Stimulated activated CD4-positive, alpha-beta T cell treated with anti-CD3 and anti-CD28 coated beads, Interleukin-1b, Interleukin-23, amount 100 ng/mL, for 24 hours (primary cell): Measurements from ENCODE around the gene ZNF300.
"Not testable (repeated sequence)": the region's sequence is repeated elsewhere in the genome, so short reads cannot be mapped to it uniquely, and the experiment has no call there.

Experiments used
- DNase-seq, 4 experiments: peaks; one replicate each; pipeline ENCODE4 v3.0.0-alpha.2; 2020; ENCODE audit warnings: low read depth in 4 of 4, low spot score in 1 of 4

ZNF300 gene

DNA sequence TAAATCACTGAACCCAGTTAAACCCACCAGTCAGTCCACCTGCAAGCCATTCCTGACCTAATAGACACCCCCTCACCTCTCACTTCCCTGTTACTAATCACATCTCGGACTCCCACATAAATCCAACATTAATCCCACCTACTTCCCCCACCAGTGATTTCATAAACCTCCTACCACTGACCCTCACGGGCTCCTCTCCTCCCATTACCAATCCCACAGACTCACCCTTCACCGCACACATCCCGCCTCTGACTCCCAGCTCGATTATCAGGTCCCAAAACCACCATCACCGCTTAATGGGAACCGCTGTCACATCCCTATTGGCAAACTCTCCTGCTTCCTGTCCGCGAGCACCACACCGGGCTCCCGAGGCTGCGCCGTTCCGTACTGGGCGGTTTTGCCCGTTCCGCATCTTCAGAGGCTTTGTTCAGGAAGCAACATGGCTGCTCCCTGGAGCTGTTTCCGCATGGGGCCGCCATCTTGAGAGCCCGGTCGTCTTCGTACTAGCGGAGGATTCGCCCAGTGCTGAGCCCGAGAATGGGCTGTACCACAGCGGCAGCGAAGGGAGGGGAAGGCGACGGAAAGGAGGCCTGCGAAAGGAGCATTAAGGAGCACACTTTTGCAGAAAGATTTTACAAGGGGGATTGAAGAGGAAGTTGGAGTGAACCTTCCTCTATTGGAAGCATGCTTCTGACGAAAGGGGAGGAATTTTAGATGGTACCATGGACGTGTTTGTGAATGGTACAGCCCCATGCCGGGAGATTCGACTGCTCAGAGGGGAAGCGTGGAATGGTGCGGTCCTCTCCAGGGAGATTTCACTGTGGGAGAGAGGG, at the start of gene ZNF300:
ZNF300 (minus strand) TSS at position 502 of the 833 bp plus-strand sequence. CDS start 1,825 bp downstream, outside the sequence.
- peak in 3 of 4 experiments; percentile 7 to 28 (median 22) for DNase-seq

- no peak for DNase-seq
Observed at GRCh38 chr5:150948539-150948938, 43.8 kb upstream of the ZNF300 start.

- no peak for DNase-seq
Observed at GRCh38 chr5:150946351-150946905, 41.6 kb upstream of the ZNF300 start.

DNA sequence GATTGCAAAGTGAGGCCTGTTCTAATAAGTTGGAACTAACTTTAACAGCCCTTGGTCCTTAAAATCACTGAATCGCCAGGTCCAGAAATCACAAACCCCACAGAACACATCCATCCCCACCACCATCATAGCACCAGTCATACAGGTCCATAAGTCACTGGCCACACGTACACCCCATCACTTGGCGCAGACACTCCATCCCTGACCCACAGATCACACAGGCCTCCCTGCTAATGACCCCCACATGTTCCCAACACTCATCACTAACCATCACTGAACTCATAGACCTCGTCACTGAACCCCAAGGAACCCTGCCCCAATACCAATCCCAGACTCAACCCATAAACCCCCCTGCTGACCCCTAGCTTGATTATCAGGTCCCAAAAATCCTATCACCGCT, 41.2 kb upstream of the ZNF300 start:
- DNase-seq: no peak

DNA sequence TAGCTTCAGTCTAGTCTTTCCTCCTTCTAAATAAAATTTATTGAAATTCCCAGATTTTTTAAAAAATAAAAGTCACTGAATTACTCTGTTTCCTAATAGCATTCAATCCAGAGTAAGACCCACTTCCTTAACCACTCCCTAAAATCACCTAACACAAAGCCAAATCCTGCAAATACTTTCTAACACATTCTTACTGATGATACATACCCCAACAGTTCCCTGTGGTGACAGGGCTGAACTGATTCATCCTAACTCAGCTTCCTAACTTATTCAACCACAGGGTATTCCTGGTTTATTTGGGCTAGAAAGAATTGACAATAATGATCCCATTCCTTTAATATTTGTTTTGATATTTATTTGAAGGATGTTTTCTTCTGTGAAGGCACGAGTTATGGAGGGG, 40.7 kb upstream of the ZNF300 start:
- DNase-seq: no peak

GRCh38 chr5:150931368-150931965, 26.7 kb upstream of the ZNF300 start:
- no peak for DNase-seq

GRCh38 chr5:150918613-150919012, 13.8 kb upstream of the ZNF300 start:
- no peak for DNase-seq

DNA sequence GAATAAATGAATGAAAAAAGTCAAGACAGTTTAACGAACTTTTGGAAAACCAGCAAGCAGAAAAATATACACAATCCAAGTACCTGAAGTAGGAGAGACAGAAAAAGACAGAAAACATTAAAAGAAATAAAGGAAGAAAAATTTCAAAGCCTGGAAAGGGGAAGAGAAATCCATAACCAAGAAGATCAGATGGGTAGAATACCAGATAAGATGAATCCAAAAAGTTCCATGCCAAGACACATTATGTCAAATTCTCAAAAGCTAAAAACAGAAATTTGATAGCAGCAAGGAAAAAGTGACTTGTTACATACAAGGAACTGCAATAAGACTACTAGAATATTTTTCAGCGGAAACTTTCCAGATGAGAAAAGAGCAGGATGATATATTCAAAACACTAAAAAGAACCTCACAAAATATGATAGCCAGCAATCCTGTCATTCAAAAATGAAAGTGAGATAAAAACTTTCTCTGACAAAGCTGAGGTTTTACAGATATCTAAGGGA, 7.6 kb upstream of the ZNF300 start:
- no peak for DNase-seq

GRCh38 chr5:150905312-150905683, 518 bp upstream of the ZNF300 start:
- no peak for DNase-seq

DNA sequence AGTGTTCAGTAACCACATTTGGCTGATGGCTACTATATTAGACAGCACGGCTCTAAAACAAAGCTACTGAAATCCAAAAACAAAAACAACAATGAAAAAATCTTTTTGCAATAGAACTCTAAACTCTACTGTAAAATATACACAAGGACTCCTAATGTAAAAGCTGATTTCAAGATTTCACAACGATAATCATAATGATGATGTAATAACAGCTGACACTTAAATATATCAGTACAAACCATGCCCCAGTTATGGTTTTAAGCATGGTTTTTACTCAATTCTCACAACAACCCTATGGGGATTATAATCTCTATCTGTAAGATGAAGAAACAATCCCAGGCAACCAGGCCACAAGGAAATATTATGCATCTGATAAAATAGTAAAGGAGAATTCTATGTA, 3.3 kb downstream of the ZNF300 start:
- no peak for DNase-seq

- no peak for DNase-seq
Observed at GRCh38 chr5:150895431-150896428, 9.1 kb downstream of the ZNF300 start.

DNA sequence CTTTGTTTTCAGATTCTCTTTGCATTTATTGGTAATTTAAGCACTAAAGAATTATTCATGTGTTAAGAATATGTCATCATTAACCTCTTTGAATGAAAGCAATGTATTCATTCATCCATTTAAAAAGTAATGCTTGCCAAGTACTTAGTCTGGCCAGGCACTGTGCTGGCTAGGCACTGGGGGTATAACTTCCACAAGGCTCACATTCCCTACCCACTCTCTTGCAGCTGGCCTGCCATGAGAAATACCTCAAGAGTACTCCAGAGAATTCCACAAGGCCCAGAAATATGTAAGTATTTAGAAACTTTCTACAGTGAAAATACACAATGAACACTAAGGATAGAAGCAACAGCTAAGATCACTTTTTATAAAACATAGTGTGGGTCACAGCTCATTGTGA, 25.4 kb downstream of the ZNF300 start:
- DNase-seq: no peak

DNA sequence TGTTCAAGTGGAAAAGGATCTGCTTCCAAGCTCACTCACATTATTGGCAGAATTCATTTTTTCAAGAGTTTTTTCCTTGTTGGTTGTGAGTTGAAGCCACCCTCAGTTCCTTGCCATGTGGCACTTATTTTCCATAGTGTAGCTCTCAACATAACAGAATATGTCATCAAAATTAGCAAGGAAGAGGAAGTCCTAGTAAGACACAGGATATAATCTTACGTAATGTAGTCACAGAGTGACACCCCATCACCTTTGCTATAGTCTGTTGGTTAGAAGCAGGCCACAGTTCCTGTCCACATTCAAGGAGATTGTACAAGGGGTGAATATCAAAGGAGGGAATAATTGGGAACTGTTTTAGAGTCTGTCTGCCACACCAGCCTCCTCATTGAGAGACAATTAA, 42.7 kb downstream of the ZNF300 start:
- no peak for DNase-seq

DNA sequence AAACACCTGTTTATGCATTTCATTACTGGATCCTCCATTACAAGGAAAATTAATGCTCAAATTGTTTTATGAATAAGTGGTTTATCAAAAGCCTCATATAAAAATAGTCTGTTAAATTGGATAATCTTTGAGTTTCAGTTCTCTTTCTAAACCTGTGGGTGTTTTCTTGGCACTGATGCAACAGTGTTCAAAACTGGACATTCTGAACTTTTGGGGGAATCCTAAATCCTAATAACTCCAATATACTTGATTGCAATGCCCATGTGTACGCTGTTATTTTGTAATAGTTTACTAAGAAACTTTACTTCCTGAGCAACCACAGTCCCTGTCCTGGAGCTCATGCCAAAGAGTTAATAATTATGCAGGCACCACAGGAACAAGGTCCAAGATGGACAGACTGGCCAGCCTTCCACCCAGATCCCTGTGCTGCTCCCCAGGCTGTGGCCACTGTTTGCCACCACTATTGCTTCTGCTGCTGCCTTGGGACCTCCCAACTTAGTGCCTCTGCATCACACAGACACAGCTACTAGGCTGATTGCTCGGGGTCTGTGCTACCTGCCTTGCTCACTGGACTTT, 44.4 kb downstream of the ZNF300 start:
- no peak for DNase-seq

GRCh38 chr5:150856700-150857099, 48.1 kb downstream of the ZNF300 start:
- DNase-seq: not testable (repeated sequence)

GRCh38 chr5:150853561-150853960, 51.2 kb downstream of the ZNF300 start:
- no peak for DNase-seq

DNA sequence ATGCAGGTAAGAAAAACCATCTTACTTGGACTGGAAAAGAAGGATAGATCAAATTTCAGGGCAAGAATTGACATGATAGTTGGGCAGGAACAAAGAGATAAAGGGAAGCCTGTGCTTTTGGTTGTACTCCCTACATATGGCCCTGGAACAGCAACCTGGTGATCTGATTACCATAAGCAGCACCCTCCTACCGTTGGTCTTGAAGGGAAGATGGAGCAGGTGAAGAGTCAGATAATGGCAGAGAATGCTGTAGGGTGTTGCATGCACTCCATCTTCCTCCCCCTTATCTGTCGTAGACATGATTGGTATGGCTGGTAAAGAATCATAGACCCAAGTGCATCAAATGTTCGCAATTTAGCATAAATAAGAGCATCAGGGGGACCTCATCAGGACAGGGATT, 53.7 kb downstream of the ZNF300 start:
- DNase-seq: no peak

GRCh38 chr5:150848271-150848670, 56.5 kb downstream of the ZNF300 start:
- no peak for DNase-seq

GRCh38 chr5:150847334-150847695, 57.5 kb downstream of the ZNF300 start:
- no peak for DNase-seq

GRCh38 chr5:150846654-150847333, 58.0 kb downstream of the ZNF300 start:
- peak; percentile 25 to 36 (median 28) for DNase-seq
